Measurements from ENCODE around the gene SHTN1.

Gene SHTN1

GRCh38 chr10:117005026-117005526 is at the start of gene SHTN1:
SHTN1 (minus strand) TSS chr10:117005187; CDS start chr10:117005079, 108 bp downstream.
- peak in 1 of 2 experiments; percentile 15 for DNase-seq (ENCODE audit: low read depth in 2 of 2)

- DNase-seq (ENCODE audit: low read depth in 2 of 2): no peak
These were observed 48.5 kb upstream of the SHTN1 start for GRCh38 chr10:117053482-117053881.

- no peak for DNase-seq (ENCODE audit: low read depth in 2 of 2)
These were observed 43.0 kb upstream of the SHTN1 start for GRCh38 chr10:117047947-117048346.

- DNase-seq (ENCODE audit: low read depth in 2 of 2): no peak
These were observed 11.3 kb upstream of the SHTN1 start for GRCh38 chr10:117016266-117016665.

GRCh38 chr10:117014835-117015234 is 9.8 kb upstream of the SHTN1 start:
- no peak for DNase-seq (ENCODE audit: low read depth in 2 of 2)

- peak in 1 of 2 experiments; percentile 7 for DNase-seq (ENCODE audit: low read depth in 2 of 2)
These were observed 2.1 kb upstream of the SHTN1 start for GRCh38 chr10:117007080-117007479.

- DNase-seq (ENCODE audit: low read depth in 2 of 2): no peak
These were observed 604 bp upstream of the SHTN1 start for GRCh38 chr10:117005527-117006055.

- no peak for DNase-seq (ENCODE audit: low read depth in 2 of 2)
These were observed 561 bp downstream of the SHTN1 start for GRCh38 chr10:117004227-117005025.

GRCh38 chr10:117003336-117003735 is 1.7 kb downstream of the SHTN1 start:
- no peak for DNase-seq (ENCODE audit: low read depth in 2 of 2)

GRCh38 chr10:117002206-117002605 is 2.8 kb downstream of the SHTN1 start:
- no peak for DNase-seq (ENCODE audit: low read depth in 2 of 2)

- DNase-seq (ENCODE audit: low read depth in 2 of 2): no peak
These were observed 3.8 kb downstream of the SHTN1 start for GRCh38 chr10:117001144-117001543.

GRCh38 chr10:117000580-117000979 is 4.4 kb downstream of the SHTN1 start:
- no peak for DNase-seq (ENCODE audit: low read depth in 2 of 2)

GRCh38 chr10:116998172-116998571 is 6.8 kb downstream of the SHTN1 start:
- no peak for DNase-seq (ENCODE audit: low read depth in 2 of 2)

- DNase-seq (ENCODE audit: low read depth in 2 of 2): no peak
These were observed 8.0 kb downstream of the SHTN1 start for GRCh38 chr10:116997015-116997414.

GRCh38 chr10:116995648-116996047 is 9.3 kb downstream of the SHTN1 start:
- DNase-seq (ENCODE audit: low read depth in 2 of 2): no peak

GRCh38 chr10:116994113-116994890 is 10.7 kb downstream of the SHTN1 start:
- DNase-seq (ENCODE audit: low read depth in 2 of 2): no peak

- DNase-seq (ENCODE audit: low read depth in 2 of 2): no peak
These were observed 11.4 kb downstream of the SHTN1 start for GRCh38 chr10:116993610-116994009.

GRCh38 chr10:116992183-116992582 is 12.8 kb downstream of the SHTN1 start:
- no peak for DNase-seq (ENCODE audit: low read depth in 2 of 2)

GRCh38 chr10:116990276-116990800 is 14.6 kb downstream of the SHTN1 start:
- no peak for DNase-seq (ENCODE audit: low read depth in 2 of 2)

GRCh38 chr10:116989439-116989838 is 15.5 kb downstream of the SHTN1 start:
- no peak for DNase-seq (ENCODE audit: low read depth in 2 of 2)

GRCh38 chr10:116988311-116988710 is 16.7 kb downstream of the SHTN1 start:
- DNase-seq (ENCODE audit: low read depth in 2 of 2): no peak

GRCh38 chr10:116985611-116986010 is 19.4 kb downstream of the SHTN1 start:
- no peak for DNase-seq (ENCODE audit: low read depth in 2 of 2)

All from fibroblast of skin of left quadriceps (primary cell).